H1 (cell line): ENCODE measurements around the gene OSBPL6. TPM values are rescaled to one million over a fixed set of nuclear protein-coding genes. Genes with fewer than 3 reads are reported as not detected.

Experiments
- CTCF ChIA-PET: fragments of 300-600 bp; sonication (Branson Sonifier 250); formaldehyde crosslinking; loops from one replicate; lab custom pipeline; 2021; ENCODE audit not compliant: partially characterized antibody; lab: Charles Lee
- POLR2A ChIA-PET: fragments of 300-600 bp; sonication (Branson Sonifier 250); formaldehyde crosslinking; loops from one replicate; lab custom pipeline; 2021; ENCODE audit warnings: inconsistent platforms; ENCODE audit not compliant: partially characterized antibody; lab: Charles Lee
- DNase-seq, 2 experiments: peaks; one replicate each; pipeline versions ENCODE4 v3.0.0 to v3.0.0-alpha.2; 2010 to 2022; ENCODE audit warnings: low spot score in 2 of 2, low read depth in 1 of 2, mixed read lengths in 1 of 2
- FAIRE-seq: peaks from 2 replicates; lab custom pipeline; 2011; peaks lifted over from hg19 to GRCh38; lab: Jason Lieb, UNC
- H2AFZ ChIP-seq: 2 replicates; pipeline ENCODE4 v1.8.1; 2012; ENCODE audit warnings: low read length, inconsistent platforms
- H2AK5ac ChIP-seq: 2 replicates; pipeline ENCODE4 v1.6.1; 2013; ENCODE audit warnings: low read depth, low read length
- H2BK120ac ChIP-seq: replicated peaks from 2 replicates; pipeline ENCODE3; 2013; ENCODE audit warnings: low read depth, low read length, inconsistent platforms
- H2BK12ac ChIP-seq: 2 replicates; pipeline ENCODE4 v1.6.1; 2013; ENCODE audit warnings: low read depth, low read length
- H2BK15ac ChIP-seq: 2 replicates; pipeline ENCODE4 v1.6.1; 2013; ENCODE audit warnings: low read length
- H2BK20ac ChIP-seq: 2 replicates; pipeline ENCODE4 v1.6.1; 2013; ENCODE audit warnings: low read length
- H2BK5ac ChIP-seq: 2 replicates; pipeline ENCODE4 v1.6.1; 2013; ENCODE audit warnings: low read depth, low read length
- H3K14ac ChIP-seq: 2 replicates; pipeline ENCODE4 v1.6.1; 2013; ENCODE audit warnings: inconsistent platforms; ENCODE audit not compliant: insufficient read length
- H3K18ac ChIP-seq: 2 replicates; pipeline ENCODE4 v1.6.1; 2013; ENCODE audit warnings: low read length; ENCODE audit errors: extremely low read depth
- H3K23ac ChIP-seq: 2 replicates; pipeline ENCODE4 v1.6.1; 2013; ENCODE audit warnings: inconsistent platforms; ENCODE audit not compliant: insufficient read length
- H3K23me2 ChIP-seq: 2 replicates; pipeline ENCODE4 v1.6.1; 2013; ENCODE audit warnings: low read depth, low read length
- H3K27ac ChIP-seq: 2 replicates; pipeline ENCODE4 v1.6.1; 2011; ENCODE audit warnings: low read depth, low read length, inconsistent platforms
- H3K27me3 ChIP-seq, 4 experiments: replicated peaks in 1 of 4; 1 replicate in 1 of 4; 2 replicates in 3 of 4; pipeline versions ENCODE4 v1.6.1 to v1.8.1; 2011 to 2013; ENCODE audit warnings: low read length in 3 of 4, mild to moderate bottlenecking in 3 of 4, inconsistent platforms in 2 of 4, mixed read lengths in 2 of 4, moderate library complexity in 1 of 4; ENCODE audit not compliant: control insufficient read depth in 3 of 4, insufficient read depth in 3 of 4; ENCODE audit errors: extremely low read depth in 1 of 4
- H3K36me3 ChIP-seq, 4 experiments: 2 replicates each; pipeline versions ENCODE4 v1.6.1 to v1.8.1; 2011 to 2013; ENCODE audit warnings: mild to moderate bottlenecking in 4 of 4, low read length in 3 of 4, moderate library complexity in 2 of 4, control low read depth in 1 of 4, inconsistent platforms in 1 of 4; ENCODE audit not compliant: insufficient read depth in 4 of 4, control insufficient read depth in 2 of 4
- H3K4ac ChIP-seq: replicated peaks from 2 replicates; pipeline ENCODE3; 2013; ENCODE audit warnings: low read length, low read depth, mixed read lengths, inconsistent platforms; ENCODE audit not compliant: insufficient read length
- H3K4me1 ChIP-seq, 4 experiments: replicated peaks in 1 of 4; 1 replicate in 1 of 4; 2 replicates in 3 of 4; pipeline versions ENCODE4 v1.6.1 to v1.8.1; 2011 to 2013; ENCODE audit warnings: low read length in 3 of 4, inconsistent platforms in 2 of 4, mixed read lengths in 1 of 4; ENCODE audit not compliant: insufficient read depth in 4 of 4, control insufficient read depth in 3 of 4
- H3K4me2 ChIP-seq, 2 experiments: 2 replicates each; pipeline versions ENCODE4 v1.6.1 to v1.8.1; 2011 to 2013; ENCODE audit warnings: low read depth in 2 of 2, low read length in 2 of 2, control low read depth in 1 of 2, inconsistent platforms in 1 of 2, mild to moderate bottlenecking in 1 of 2; ENCODE audit not compliant: insufficient read depth in 1 of 2
- H3K4me3 ChIP-seq, 4 experiments: fragments of 200-600, 300-600 bp in 1 of 4; sonication (generic), shearing (Covaris generic), sonication (Bioruptor Twin) in 1 of 4; 2 replicates each; pipeline versions ENCODE4 v1.5.1 to v1.8.1; 2011 to 2016; ENCODE audit warnings: low read length in 4 of 4, low read depth in 3 of 4, control low read depth in 2 of 4, inconsistent platforms in 2 of 4, mild to moderate bottlenecking in 2 of 4, mixed read lengths in 1 of 4, moderate library complexity in 1 of 4; ENCODE audit not compliant: insufficient read depth in 2 of 4; ENCODE audit errors: extremely low read depth in 1 of 4
- H3K56ac ChIP-seq: replicated peaks from 2 replicates; pipeline ENCODE3; 2013; ENCODE audit warnings: low read depth, mild to moderate bottlenecking, mixed read lengths, low read length, inconsistent platforms; ENCODE audit not compliant: insufficient read length
- H3K79me1 ChIP-seq: 2 replicates; pipeline ENCODE4 v1.6.1; 2013; ENCODE audit warnings: low read depth, low read length, control low read depth
- H3K79me2 ChIP-seq, 2 experiments: 2 replicates each; pipeline versions ENCODE4 v1.6.1 to v1.8.1; 2012 to 2013; ENCODE audit warnings: low read length in 2 of 2, mild to moderate bottlenecking in 2 of 2, inconsistent platforms in 1 of 2; ENCODE audit not compliant: insufficient read depth in 2 of 2, control insufficient read depth in 1 of 2
- H3K9ac ChIP-seq, 4 experiments: replicated peaks in 1 of 4; 1 replicate in 1 of 4; 2 replicates in 3 of 4; pipeline versions ENCODE4 v1.6.1 to v1.8.1; 2011 to 2013; ENCODE audit warnings: low read depth in 3 of 4, low read length in 3 of 4, control low read depth in 2 of 4, mild to moderate bottlenecking in 2 of 4, moderate library complexity in 2 of 4, inconsistent platforms in 1 of 4; ENCODE audit errors: extremely low read depth in 1 of 4
- H3K9me3 ChIP-seq, 2 experiments: 2 replicates each; pipeline versions ENCODE4 v1.6.1 to v1.8.1; 2012 to 2013; ENCODE audit warnings: mild to moderate bottlenecking in 2 of 2, moderate library complexity in 2 of 2, control low read depth in 1 of 2, inconsistent platforms in 1 of 2, low read depth in 1 of 2, low read length in 1 of 2, mixed read lengths in 1 of 2; ENCODE audit not compliant: insufficient read depth in 2 of 2
- H4K20me1 ChIP-seq, 2 experiments: replicated peaks in 1 of 2; 2 replicates each; pipeline versions ENCODE3 to v1.8.1; 2011 to 2013; ENCODE audit warnings: inconsistent platforms in 2 of 2, low read length in 2 of 2, mild to moderate bottlenecking in 1 of 2; ENCODE audit not compliant: insufficient read depth in 2 of 2, control insufficient read depth in 1 of 2
- H4K5ac ChIP-seq: 2 replicates; pipeline ENCODE4 v1.6.1; 2013; ENCODE audit warnings: low read length, low read depth, mixed read lengths, inconsistent platforms; ENCODE audit not compliant: insufficient read length
- H4K8ac ChIP-seq: 2 replicates; pipeline ENCODE4 v1.8.0; 2013; ENCODE audit warnings: mild to moderate bottlenecking, moderate library complexity, low read length, inconsistent platforms; ENCODE audit not compliant: insufficient read depth; ENCODE audit errors: extremely low read depth
- H4K91ac ChIP-seq: replicated peaks from 2 replicates; pipeline ENCODE3; 2013; ENCODE audit warnings: low read length, mixed read lengths, inconsistent platforms; ENCODE audit not compliant: insufficient read length
- SIRT6 ChIP-seq: IDR thresholded peaks from one replicate; pipeline ENCODE4 v1.7.1; 2012; ENCODE audit warnings: low read length, inconsistent platforms
- TAF1 ChIP-seq: IDR thresholded peaks from 2 replicates; pipeline ENCODE4 v1.6.1; 2011; ENCODE audit warnings: mild to moderate bottlenecking, low read depth, low read length
- WGBS, 2 experiments: shearing (Covaris generic) in 1 of 2; methylation state at CpG; one replicate each; pipeline versions ENCODE4 v1.1.6 to v1.1.7; 2013 to 2015; ENCODE audit warnings: low lambda C conversion rate in 2 of 2, mixed read lengths in 2 of 2, inconsistent platforms in 1 of 2, low coverage in 1 of 2, missing lambda C conversion rate in 1 of 2; ENCODE audit not compliant: insufficient replicate concordance in 2 of 2, insufficient coverage in 1 of 2, insufficient read length in 1 of 2; ENCODE audit errors: extremely low coverage in 1 of 2, missing lambda C conversion rate in 1 of 2; 5-methylcytosine and 5-hydroxymethylcytosine counted together
- polyA plus RNA-seq, 7 experiments: library from polyadenylated mRNA; depleted of rRNA in 3 of 7; stranded (reverse) in 5 of 7; unstranded in 2 of 7; fragments of >200 nt in 5 of 7; fragments of 200-250 nt in 2 of 7; gene quantifications; 1 replicate in 5 of 7; 2 replicates in 1 of 7; 4 replicates in 1 of 7; pipeline versions ENCODE4 v1.2.1 to v1.2.3, GENCODE V29; 2011 to 2013; ENCODE audit warnings: missing spikeins in 2 of 7, mixed read lengths in 2 of 7
- total RNA-seq: library from RNA; stranded (reverse); fragmentation: NEBNext Ultra II Directional; extraction: Animal tissue kit (Norgen Biotek cat#: 25700); gene quantifications from 2 replicates; pipeline ENCODE4 v1.2.1, GENCODE V29; 2021

Gene OSBPL6
- total and polyA plus RNA-seq, 2 of the 8 experiments (the other 6 are each of a cell fraction or from before 2014, with no cell fraction given): 1.7 to 5.6 TPM

DNA sequence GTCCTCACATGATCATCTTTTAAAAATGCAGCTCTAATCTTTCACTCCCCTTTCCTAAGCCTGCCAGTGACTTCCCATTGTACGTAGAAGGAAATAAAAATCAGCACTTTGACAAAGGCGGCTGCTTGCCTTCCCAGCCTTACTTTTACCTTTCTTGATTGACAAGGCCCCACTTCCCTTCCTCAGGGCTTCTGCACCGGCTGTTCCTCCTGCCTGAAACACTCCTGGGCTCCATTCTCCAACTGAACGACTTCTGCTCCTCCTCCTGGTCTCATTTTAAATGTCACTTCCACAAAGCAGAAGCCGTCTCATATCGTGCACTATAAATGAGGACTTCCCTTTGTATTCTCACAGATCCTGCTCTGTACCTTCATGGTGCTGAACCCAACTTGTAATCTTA, 56.1 kb downstream of the OSBPL6 start:
- no peak overlapping the region for H3K56ac ChIP-seq
- DNase-seq: no peak
- no peak overlapping the region for H2BK120ac ChIP-seq
- no peak overlapping the region for H3K18ac ChIP-seq
- H3K4ac ChIP-seq: no peak overlapping the region
- no peak overlapping the region for H2BK15ac ChIP-seq
- no peak overlapping the region for H4K5ac ChIP-seq
- no peaks in the 10 kb centered on the region for H3K9me3 ChIP-seq
- FAIRE-seq: no peak
- H3K4me2 ChIP-seq: no peak overlapping the region
- H3K27ac ChIP-seq: no peak overlapping the region
- no peak overlapping the region for H3K9ac ChIP-seq
- no peaks in the 10 kb centered on the region for H4K20me1 ChIP-seq
- no peak overlapping the region for H3K4me3 ChIP-seq
- no peak overlapping the region for H2AK5ac ChIP-seq
- no peaks in the 10 kb centered on the region; a peak in 1 of 4 replicates for H3K79me2 ChIP-seq
- no peaks in the 10 kb centered on the region for H3K27me3 ChIP-seq
- H3K14ac ChIP-seq: no peak overlapping the region
- no peaks in the 10 kb centered on the region for H3K23me2 ChIP-seq
- H4K91ac ChIP-seq: no peak overlapping the region
- H3K79me1 ChIP-seq: no peaks in the 10 kb centered on the region
- no peak overlapping the region for H2BK5ac ChIP-seq
- H2BK12ac ChIP-seq: no peak overlapping the region
- H2AFZ ChIP-seq: no peak overlapping the region
- WGBS, 2 experiments: 84% methylated on average over 6 of the region's 6 CpGs; no CpG with 5 or more reads in 1 of the 2 experiments
- no peaks in the 10 kb centered on the region for H3K4me1 ChIP-seq
- no peak overlapping the region for H2BK20ac ChIP-seq
- no peaks in the 10 kb centered on the region; a peak in 1 of 8 replicates for H3K36me3 ChIP-seq
- H4K8ac ChIP-seq: no peak overlapping the region
- ChIA-PET POLR2A (no interaction called here), CTCF (no interaction called here)
- H3K23ac ChIP-seq: no peak overlapping the region
- TF ChIP-seq TAF1 (no peak), SIRT6 (no peak)
